Stimulated activated CD8-positive, alpha-beta memory T cell treated with anti-CD3 and anti-CD28 coated beads, Interleukin-12 subunit alpha, Interleukin-12 subunit beta, amount 100 ng/mL, for 1 hour (primary cell): ENCODE measurements around the gene NINJ2.

Source experiments
- DNase-seq: peaks from one replicate; pipeline ENCODE4 v3.0.0-alpha.2; 2020; ENCODE audit warnings: low read depth

NINJ2 gene

GRCh38 chr12:527729-528128 lies 135.5 kb downstream of the NINJ2 start:
- DNase-seq, result no peak

DNA sequence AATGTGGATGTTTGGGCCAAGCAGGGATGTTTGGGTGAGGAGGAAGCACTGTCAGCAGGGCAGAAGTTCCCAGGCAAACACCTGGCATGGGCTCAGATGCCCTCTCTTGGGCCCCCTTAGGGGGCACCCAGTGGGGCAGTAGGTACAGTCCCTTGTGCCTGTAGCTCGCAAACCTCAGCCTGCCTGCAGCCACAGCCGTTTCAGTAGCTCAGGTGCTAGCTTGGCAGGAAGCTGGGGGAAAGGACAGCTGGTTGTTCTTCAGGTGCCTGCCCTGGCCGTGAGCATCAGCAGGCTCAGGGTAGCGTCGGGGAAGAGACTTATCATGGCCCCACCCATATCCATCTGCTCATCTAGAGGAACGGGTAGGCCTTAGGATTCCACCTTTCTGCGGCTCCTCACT lies 136.0 kb downstream of the NINJ2 start:
- no peak for DNase-seq

DNA sequence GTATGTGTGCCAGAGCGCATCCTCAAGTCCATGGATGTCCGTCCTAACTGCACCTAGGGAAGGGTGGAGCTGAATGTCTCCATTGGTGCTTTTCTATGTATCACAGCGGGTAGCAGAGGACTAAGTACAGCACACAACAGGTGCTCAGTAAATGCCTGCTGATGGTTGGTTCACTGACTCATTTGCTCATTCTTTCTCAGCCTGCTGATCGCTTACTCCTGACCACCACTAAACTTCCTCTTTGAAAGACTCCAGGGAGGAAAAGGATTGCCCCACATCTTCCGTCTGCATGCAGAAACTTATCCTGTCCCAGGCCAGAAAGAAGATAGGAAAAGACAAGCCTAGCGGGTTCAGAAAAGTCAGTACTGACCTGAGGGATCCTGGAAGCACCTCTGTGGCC lies 137.2 kb downstream of the NINJ2 start:
- DNase-seq, result no peak

DNA sequence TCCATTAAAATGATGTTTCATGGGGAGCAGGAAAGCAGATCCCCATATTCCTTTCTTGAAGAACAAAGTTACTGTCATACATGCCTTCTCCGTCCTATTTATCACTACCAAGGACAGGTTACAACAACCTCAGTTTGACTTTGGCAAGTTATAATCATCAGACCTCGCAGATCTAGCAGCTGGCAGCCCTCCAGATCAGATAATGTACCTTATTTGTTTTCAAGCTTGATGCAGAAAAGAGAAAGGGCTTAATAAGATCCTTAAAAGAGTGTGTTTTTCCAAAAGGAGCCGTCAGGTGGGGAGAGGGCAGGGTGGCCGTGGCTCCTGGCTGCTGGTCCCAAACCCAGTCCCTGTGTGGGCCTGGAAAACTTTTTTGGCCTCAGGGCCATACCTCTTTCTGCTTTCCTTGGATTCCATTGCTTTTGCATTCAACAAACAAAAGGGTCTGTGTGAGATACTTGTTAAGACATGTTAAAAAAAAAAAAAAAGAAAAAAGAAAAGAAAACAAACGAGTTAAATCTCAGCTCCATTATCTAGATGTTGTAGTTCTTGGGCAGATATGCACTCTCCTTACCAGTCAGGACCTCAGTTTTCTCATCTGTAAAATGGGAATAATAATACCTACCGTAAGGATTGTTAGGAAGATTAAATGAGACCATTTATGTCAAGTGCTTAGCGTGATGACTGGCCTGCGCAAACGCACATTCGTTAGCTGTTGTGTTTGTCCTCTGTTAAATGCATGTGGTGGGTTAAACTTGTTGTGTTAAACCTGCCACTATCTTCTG lies 138.9 kb downstream of the NINJ2 start:
- DNase-seq, result no peak

GRCh38 chr12:522692-523378 lies 140.4 kb downstream of the NINJ2 start:
- DNase-seq, result no peak

GRCh38 chr12:520119-520518 lies 143.1 kb downstream of the NINJ2 start:
- DNase-seq, result no peak

DNA sequence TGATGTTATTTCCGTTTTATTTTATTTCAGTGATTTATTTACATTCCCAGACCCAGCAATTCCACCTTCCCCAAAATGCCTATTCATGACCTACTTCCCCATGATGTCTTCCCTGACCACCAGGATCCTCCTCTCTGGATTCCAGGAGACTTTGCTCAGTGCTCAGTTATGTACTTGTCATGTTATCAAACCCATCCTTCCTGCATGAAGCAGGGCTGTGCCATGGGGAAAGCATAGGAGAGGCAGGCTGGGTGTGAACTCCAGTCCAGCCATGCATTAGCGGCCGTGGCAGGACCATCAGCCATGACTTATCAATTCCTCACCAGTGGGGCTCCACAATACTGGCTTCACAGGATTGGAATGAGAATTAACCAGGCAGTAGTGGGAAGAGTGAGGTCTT lies 145.7 kb downstream of the NINJ2 start:
- no peak for DNase-seq
